ENCODE data around the gene IL15RA.

The IL15RA gene

DNA sequence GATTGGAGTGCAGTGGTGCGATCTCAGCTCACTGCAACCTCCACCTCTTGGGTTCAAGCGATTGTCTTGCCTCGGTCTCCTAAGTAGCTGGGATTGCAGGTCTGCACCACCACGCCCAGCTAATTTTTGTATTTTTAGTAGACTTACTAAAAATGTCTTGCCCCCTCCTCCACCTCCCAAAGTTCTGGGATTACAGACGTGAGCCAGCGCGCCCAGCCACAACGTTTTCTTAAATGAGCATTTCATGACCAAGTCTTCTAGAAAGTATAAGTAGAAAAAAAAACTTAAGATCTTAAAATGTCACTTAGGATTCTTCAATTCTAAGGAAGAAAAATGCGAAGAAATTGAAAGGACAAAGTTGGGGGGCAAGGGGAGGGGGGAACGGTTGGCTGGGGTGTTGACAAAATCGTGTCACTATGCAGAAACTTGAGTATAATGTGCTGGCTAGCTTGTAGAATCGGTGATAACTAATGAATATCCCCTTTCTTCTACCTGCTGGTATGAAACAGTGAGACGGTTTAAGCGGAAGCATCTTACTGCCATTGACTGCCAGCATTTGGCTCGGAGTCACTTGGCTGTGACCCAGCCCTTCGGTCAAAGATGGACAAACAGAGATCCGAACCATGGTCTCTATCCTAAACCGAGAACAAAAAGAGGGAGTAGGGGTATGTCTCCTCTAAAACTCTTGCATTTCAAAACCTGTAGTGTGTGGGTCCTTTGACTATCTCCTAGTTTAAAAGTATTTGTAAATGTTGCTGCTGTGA is 74.7 kb downstream of the IL15RA start:
- no peak overlapping the region for H3K4me3 ChIP-seq (ENCODE audit: low read depth, low read length)
- no peak for DNase-seq (ENCODE audit: low read depth)
- no peak for TF ChIP-seq CTCF (IDR thresholded peaks at IDR 0.05; ENCODE audit: low read depth, low read length, missing control alignments)
- in situ Hi-C loops (cut with HindIII; ENCODE audit: low sequenced_read_pairs) = no loop called here

All from astrocyte of the cerebellum (primary cell).